ENCODE measurements around the gene UBE2V1. TPM values are rescaled to one million over a fixed set of nuclear protein-coding genes. Genes with fewer than 3 reads are reported as not detected.

UBE2V1 gene
- total RNA-seq, 1 donor from 2014 or later: 150 TPM

GRCh38 chr20:50048420-50049166 lies 64.4 kb downstream of the UBE2V1 start:
- Mint-ChIP-seq H3K27me3 (peaks cover 3% of the 10 kb centered on the region), H3K36me3 (ENCODE audit: insufficient read depth) (no peaks in the 10 kb centered on the region), H3K4me1 (ENCODE audit: low read depth) (no peaks in the 10 kb centered on the region), H3K9me3 (ENCODE audit: low read depth) (no peaks in the 10 kb centered on the region), H3K4me3 (ENCODE audit: low read depth) (no peak overlapping the region), H3K27ac (no peak overlapping the region)
- no peak for DNase-seq (ENCODE audit: low spot score, unreplicated experiment)
- TF ChIP-seq CTCF (IDR thresholded peaks at IDR 0.05; ENCODE audit: unreplicated experiment): no peak

GRCh38 chr20:50044353-50044960 lies 68.5 kb downstream of the UBE2V1 start:
- no peaks in the 10 kb centered on the region for H3K9me3 Mint-ChIP-seq (ENCODE audit: low read depth)
- peaks cover 3% of the 10 kb centered on the region for H3K27me3 Mint-ChIP-seq
- H3K36me3 Mint-ChIP-seq (ENCODE audit: insufficient read depth): no peaks in the 10 kb centered on the region
- no peaks in the 10 kb centered on the region for H3K4me1 Mint-ChIP-seq (ENCODE audit: low read depth)
- no peak for TF ChIP-seq CTCF (IDR thresholded peaks at IDR 0.05; ENCODE audit: unreplicated experiment)
- H3K27ac Mint-ChIP-seq: no peak overlapping the region
- no peak for DNase-seq (ENCODE audit: low spot score, unreplicated experiment)
- no peak overlapping the region for H3K4me3 Mint-ChIP-seq (ENCODE audit: low read depth)

- DNase-seq (ENCODE audit: low spot score, unreplicated experiment): no peak
- H3K4me1 Mint-ChIP-seq (ENCODE audit: low read depth): peaks cover under 1% of the 10 kb centered on the region
- TF ChIP-seq CTCF (IDR thresholded peaks at IDR 0.05; ENCODE audit: unreplicated experiment): no peak
- H3K9me3 Mint-ChIP-seq (ENCODE audit: low read depth): no peaks in the 10 kb centered on the region
- H3K36me3 Mint-ChIP-seq (ENCODE audit: insufficient read depth): no peaks in the 10 kb centered on the region
- H3K4me3 Mint-ChIP-seq (ENCODE audit: low read depth): no peak overlapping the region
- H3K27me3 Mint-ChIP-seq: peaks cover 3% of the 10 kb centered on the region
- H3K27ac Mint-ChIP-seq: no peak overlapping the region
Measured at GRCh38 chr20:50043573-50044352, 69.2 kb downstream of the UBE2V1 start.

- Mint-ChIP-seq H3K4me3 (ENCODE audit: low read depth) (no peak overlapping the region), H3K27me3 (peaks cover 4% of the 10 kb centered on the region), H3K27ac (no peak overlapping the region), H3K36me3 (ENCODE audit: insufficient read depth) (no peaks in the 10 kb centered on the region), H3K9me3 (ENCODE audit: low read depth) (no peaks in the 10 kb centered on the region), H3K4me1 (ENCODE audit: low read depth) (peaks cover 5% of the 10 kb centered on the region)
- TF ChIP-seq CTCF (IDR thresholded peaks at IDR 0.05; ENCODE audit: unreplicated experiment): no peak
- no peak for DNase-seq (ENCODE audit: low spot score, unreplicated experiment)
Measured at GRCh38 chr20:50042370-50043313, 70.3 kb downstream of the UBE2V1 start.

All from progenitor cell of endocrine pancreas (in vitro differentiated cells).